ENCODE data around the gene HS6ST2. TPM values are rescaled to one million over a fixed set of nuclear protein-coding genes. Genes with fewer than 3 reads are reported as not detected.

The HS6ST2 gene
- total RNA-seq, 2 experiments from 2014 or later, result not detected

- ChIA-PET CTCF (interaction anchor here (0.6 to 2.8 kb wide), 3 partner anchors 16 to 866 kb away, joined by 3 to 7 read pairs (median 3); no protein-coding TSS in a partner anchor), POLR2A (no interaction called here)
- H3K27me3 Mint-ChIP-seq, result no peaks in the 10 kb centered on the region
- H3K4me1 Mint-ChIP-seq, result no peaks in the 10 kb centered on the region
- peak; percentile 39 for DNase-seq
- H3K9me3 Mint-ChIP-seq, result no peaks in the 10 kb centered on the region
- H3K36me3 Mint-ChIP-seq (ENCODE audit: low read depth), result no peaks in the 10 kb centered on the region
- no peak overlapping the region for H3K27ac Mint-ChIP-seq
- no peak overlapping the region for H3K4me3 Mint-ChIP-seq
Measured at GRCh38 chrX:132615391-132616131, 342.9 kb downstream of the HS6ST2 start.

GRCh38 chrX:132614297-132614696, 344.1 kb downstream of the HS6ST2 start:
- Mint-ChIP-seq H3K4me3 (no peak overlapping the region), H3K27ac (no peak overlapping the region), H3K36me3 (ENCODE audit: low read depth) (no peaks in the 10 kb centered on the region), H3K9me3 (no peaks in the 10 kb centered on the region), H3K4me1 (no peaks in the 10 kb centered on the region), H3K27me3 (no peaks in the 10 kb centered on the region)
- ChIA-PET POLR2A (no interaction called here), CTCF (interaction anchor here (2.8 kb wide), 1 partner anchor 17 kb away, joined by 7 read pairs; no protein-coding TSS in a partner anchor)
- no peak for DNase-seq

GRCh38 chrX:132613801-132614200, 344.6 kb downstream of the HS6ST2 start:
- Mint-ChIP-seq H3K27ac (no peak overlapping the region), H3K27me3 (no peaks in the 10 kb centered on the region), H3K4me3 (no peak overlapping the region), H3K4me1 (no peaks in the 10 kb centered on the region), H3K9me3 (no peaks in the 10 kb centered on the region), H3K36me3 (ENCODE audit: low read depth) (no peaks in the 10 kb centered on the region)
- ChIA-PET CTCF (interaction anchor here (2.8 kb wide), 1 partner anchor 17 kb away, joined by 7 read pairs; no protein-coding TSS in a partner anchor), POLR2A (no interaction called here)
- no peak for DNase-seq

- H3K4me3 Mint-ChIP-seq, result no peak overlapping the region
- H3K4me1 Mint-ChIP-seq, result no peaks in the 10 kb centered on the region
- H3K36me3 Mint-ChIP-seq (ENCODE audit: low read depth), result no peaks in the 10 kb centered on the region
- ChIA-PET CTCF (interaction anchor here (0.8 to 2.8 kb wide), 2 partner anchors 10 to 18 kb away, joined by 3 to 7 read pairs; no protein-coding TSS in a partner anchor), POLR2A (no interaction called here)
- H3K27ac Mint-ChIP-seq, result no peak overlapping the region
- DNase-seq, result peak; percentile 22
- H3K27me3 Mint-ChIP-seq, result no peaks in the 10 kb centered on the region
- no peaks in the 10 kb centered on the region for H3K9me3 Mint-ChIP-seq
Measured at GRCh38 chrX:132612821-132613564, 345.4 kb downstream of the HS6ST2 start.

- CTCF ChIA-PET, result no interaction called here
- no peaks in the 10 kb centered on the region for H3K4me1 Mint-ChIP-seq
Measured at GRCh38 chrX:132610536-132610935, 347.9 kb downstream of the HS6ST2 start.

GRCh38 chrX:132609362-132609848, 349.0 kb downstream of the HS6ST2 start:
- H3K27me3 Mint-ChIP-seq, result no peaks in the 10 kb centered on the region
- no peaks in the 10 kb centered on the region for H3K36me3 Mint-ChIP-seq (ENCODE audit: low read depth)
- H3K9me3 Mint-ChIP-seq, result no peaks in the 10 kb centered on the region
- no peak overlapping the region for H3K4me3 Mint-ChIP-seq
- no peaks in the 10 kb centered on the region for H3K4me1 Mint-ChIP-seq
- ChIA-PET POLR2A (no interaction called here), CTCF (no interaction called here)
- DNase-seq, result no peak
- no peak overlapping the region for H3K27ac Mint-ChIP-seq

More at GRCh38 chrX:132610536-132610935, 347.9 kb downstream of the HS6ST2 start:
- Mint-ChIP-seq H3K4me3 (no peak overlapping the region), H3K27me3 (no peaks in the 10 kb centered on the region), H3K27ac (no peak overlapping the region), H3K9me3 (no peaks in the 10 kb centered on the region), H3K36me3 (ENCODE audit: low read depth) (no peaks in the 10 kb centered on the region)
- POLR2A ChIA-PET, result no interaction called here
- DNase-seq, result no peak

GRCh38 chrX:132603700-132604286, 354.6 kb downstream of the HS6ST2 start:
- POLR2A ChIA-PET, result no interaction called here
- H3K36me3 Mint-ChIP-seq (ENCODE audit: low read depth), result no peaks in the 10 kb centered on the region
- DNase-seq, result no peak

GRCh38 chrX:132602701-132603100, 355.7 kb downstream of the HS6ST2 start:
- Mint-ChIP-seq H3K27ac (no peak overlapping the region), H3K4me1 (no peaks in the 10 kb centered on the region), H3K36me3 (ENCODE audit: low read depth) (no peaks in the 10 kb centered on the region), H3K9me3 (no peaks in the 10 kb centered on the region), H3K27me3 (no peaks in the 10 kb centered on the region), H3K4me3 (no peak overlapping the region)
- DNase-seq, result no peak
- ChIA-PET CTCF (no interaction called here), POLR2A (no interaction called here)

More at GRCh38 chrX:132603700-132604286, 354.6 kb downstream of the HS6ST2 start:
- CTCF ChIA-PET, result interaction anchor here (1.0 kb wide), 1 partner anchor 9 kb away, joined by 3 read pairs; no protein-coding TSS in a partner anchor
- Mint-ChIP-seq H3K27me3 (no peaks in the 10 kb centered on the region), H3K27ac (no peak overlapping the region), H3K4me3 (no peak overlapping the region), H3K9me3 (no peaks in the 10 kb centered on the region), H3K4me1 (no peaks in the 10 kb centered on the region)

- Mint-ChIP-seq H3K36me3 (ENCODE audit: low read depth) (no peaks in the 10 kb centered on the region), H3K27me3 (no peaks in the 10 kb centered on the region), H3K4me3 (no peak overlapping the region), H3K27ac (no peak overlapping the region), H3K9me3 (no peaks in the 10 kb centered on the region), H3K4me1 (no peaks in the 10 kb centered on the region)
- no peak for DNase-seq
- ChIA-PET POLR2A (no interaction called here), CTCF (no interaction called here)
Measured at GRCh38 chrX:132594999-132595398, 363.4 kb downstream of the HS6ST2 start.

- H3K27me3 Mint-ChIP-seq, result no peaks in the 10 kb centered on the region
- H3K4me1 Mint-ChIP-seq, result no peaks in the 10 kb centered on the region
- no peak overlapping the region for H3K4me3 Mint-ChIP-seq
- ChIA-PET POLR2A (no interaction called here), CTCF (no interaction called here)
- DNase-seq, result no peak
- no peak overlapping the region for H3K27ac Mint-ChIP-seq
- H3K36me3 Mint-ChIP-seq (ENCODE audit: low read depth), result no peaks in the 10 kb centered on the region
- H3K9me3 Mint-ChIP-seq, result no peaks in the 10 kb centered on the region
Measured at GRCh38 chrX:132594129-132594528, 364.3 kb downstream of the HS6ST2 start.

- H3K36me3 Mint-ChIP-seq (ENCODE audit: low read depth), result no peaks in the 10 kb centered on the region
- peak; percentile 6 for DNase-seq
- CTCF ChIA-PET, result no interaction called here
- H3K27me3 Mint-ChIP-seq, result no peaks in the 10 kb centered on the region
- H3K4me1 Mint-ChIP-seq, result no peaks in the 10 kb centered on the region
- no peak overlapping the region for H3K27ac Mint-ChIP-seq
- POLR2A ChIA-PET, result no interaction called here
- no peak overlapping the region for H3K4me3 Mint-ChIP-seq
- H3K9me3 Mint-ChIP-seq, result no peaks in the 10 kb centered on the region
Measured at GRCh38 chrX:132592880-132593279, 365.5 kb downstream of the HS6ST2 start.

- Mint-ChIP-seq H3K4me3 (no peak overlapping the region), H3K36me3 (ENCODE audit: low read depth) (no peaks in the 10 kb centered on the region), H3K9me3 (no peaks in the 10 kb centered on the region), H3K27ac (no peak overlapping the region), H3K27me3 (no peaks in the 10 kb centered on the region), H3K4me1 (no peaks in the 10 kb centered on the region)
- CTCF ChIA-PET, result no interaction called here
- POLR2A ChIA-PET, result no interaction called here
- DNase-seq, result no peak
Measured at GRCh38 chrX:132591719-132592275, 366.6 kb downstream of the HS6ST2 start.
